ENCODE data around the gene BCDIN3D. TPM values are rescaled to one million over a fixed set of nuclear protein-coding genes. Genes with fewer than 3 reads are reported as not detected.

The BCDIN3D gene
- total RNA-seq, 1 experiment from 2014 or later = 1.6 TPM

GRCh38 chr12:49801141-49802063, 41.5 kb downstream of the BCDIN3D start (continued):
- TF ChIP-seq AFF4 (CRISPR knock-in tag; IDR thresholded peaks at IDR 0.05; ENCODE audit: borderline replicate concordance) (no peak), CTCF (IDR thresholded peaks at IDR 0.05) (no peak), FOXJ3 (CRISPR knock-in tag; IDR thresholded peaks at IDR 0.05; ENCODE audit: borderline replicate concordance) (no peak), E2F4 (CRISPR knock-in tag; IDR thresholded peaks at IDR 0.05; ENCODE audit: borderline replicate concordance, low read depth) (no peak), ZNF396 (CRISPR knock-in tag; IDR thresholded peaks at IDR 0.05; ENCODE audit: borderline replicate concordance) (no peak), RORB (CRISPR knock-in tag; IDR thresholded peaks at IDR 0.05) (no peak), ZNF232 (CRISPR knock-in tag; IDR thresholded peaks at IDR 0.05) (no peak), OVOL2 (CRISPR knock-in tag; IDR thresholded peaks at IDR 0.05; ENCODE audit: borderline replicate concordance) (no peak), HMGA2 (CRISPR knock-in tag; IDR thresholded peaks at IDR 0.05) (no peak), CBFB (CRISPR knock-in tag; IDR thresholded peaks at IDR 0.05; ENCODE audit: low read depth) (no peak), GRHL2 (CRISPR knock-in tag; IDR thresholded peaks at IDR 0.05; ENCODE audit: insufficient replicate concordance, severe bottlenecking) (no peak)
- TF ChIP-seq, protein P1, sequence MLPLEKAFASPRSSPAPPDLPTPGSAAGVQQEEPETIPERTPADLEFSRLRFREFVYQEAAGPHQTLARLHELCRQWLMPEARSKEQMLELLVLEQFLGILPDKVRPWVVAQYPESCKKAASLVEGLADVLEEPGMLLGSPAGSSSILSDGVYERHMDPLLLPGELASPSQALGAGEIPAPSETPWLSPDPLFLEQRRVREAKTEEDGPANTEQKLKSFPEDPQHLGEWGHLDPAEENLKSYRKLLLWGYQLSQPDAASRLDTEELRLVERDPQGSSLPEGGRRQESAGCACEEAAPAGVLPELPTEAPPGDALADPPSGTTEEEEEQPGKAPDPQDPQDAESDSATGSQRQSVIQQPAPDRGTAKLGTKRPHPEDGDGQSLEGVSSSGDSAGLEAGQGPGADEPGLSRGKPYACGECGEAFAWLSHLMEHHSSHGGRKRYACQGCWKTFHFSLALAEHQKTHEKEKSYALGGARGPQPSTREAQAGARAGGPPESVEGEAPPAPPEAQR (CRISPR knock-in tag; IDR thresholded peaks at IDR 0.05) = no peak

DNA sequence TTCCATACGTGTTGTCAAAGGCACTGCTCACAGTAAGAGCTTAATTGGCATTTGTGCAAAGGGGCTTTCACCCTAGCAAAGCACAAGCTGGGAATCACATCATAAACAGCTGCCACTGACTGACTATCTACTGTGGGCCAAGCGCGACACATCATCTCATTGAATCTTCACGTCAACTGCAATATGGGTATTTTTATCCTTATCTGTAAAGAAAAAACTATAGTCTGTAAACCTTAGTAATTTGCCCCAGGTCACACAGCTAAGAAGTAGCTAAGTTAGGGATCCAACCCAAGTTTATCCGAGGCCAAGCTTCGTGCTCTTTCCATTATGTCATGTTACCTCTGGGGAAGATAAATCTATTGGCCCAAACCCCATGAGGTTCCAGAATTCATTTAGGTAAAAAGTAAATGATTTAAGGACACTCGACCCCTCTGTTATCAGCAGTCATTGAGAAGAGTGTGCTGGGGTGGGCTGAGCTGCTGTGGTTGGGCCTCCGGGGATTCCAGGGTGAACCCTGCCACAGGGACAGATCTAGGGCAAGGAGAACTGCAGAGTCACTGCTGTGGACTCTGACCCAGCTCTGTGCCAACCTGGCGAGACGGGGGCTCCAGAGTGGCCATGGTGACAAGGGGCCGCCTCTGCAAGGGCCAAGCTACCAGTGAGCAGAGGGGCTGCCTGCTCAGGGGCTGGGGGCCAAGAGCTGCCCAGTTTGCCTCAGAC, 42.3 kb downstream of the BCDIN3D start:
- H3K4me3 Mint-ChIP-seq = no peak overlapping the region
- TF ChIP-seq, protein P2, sequence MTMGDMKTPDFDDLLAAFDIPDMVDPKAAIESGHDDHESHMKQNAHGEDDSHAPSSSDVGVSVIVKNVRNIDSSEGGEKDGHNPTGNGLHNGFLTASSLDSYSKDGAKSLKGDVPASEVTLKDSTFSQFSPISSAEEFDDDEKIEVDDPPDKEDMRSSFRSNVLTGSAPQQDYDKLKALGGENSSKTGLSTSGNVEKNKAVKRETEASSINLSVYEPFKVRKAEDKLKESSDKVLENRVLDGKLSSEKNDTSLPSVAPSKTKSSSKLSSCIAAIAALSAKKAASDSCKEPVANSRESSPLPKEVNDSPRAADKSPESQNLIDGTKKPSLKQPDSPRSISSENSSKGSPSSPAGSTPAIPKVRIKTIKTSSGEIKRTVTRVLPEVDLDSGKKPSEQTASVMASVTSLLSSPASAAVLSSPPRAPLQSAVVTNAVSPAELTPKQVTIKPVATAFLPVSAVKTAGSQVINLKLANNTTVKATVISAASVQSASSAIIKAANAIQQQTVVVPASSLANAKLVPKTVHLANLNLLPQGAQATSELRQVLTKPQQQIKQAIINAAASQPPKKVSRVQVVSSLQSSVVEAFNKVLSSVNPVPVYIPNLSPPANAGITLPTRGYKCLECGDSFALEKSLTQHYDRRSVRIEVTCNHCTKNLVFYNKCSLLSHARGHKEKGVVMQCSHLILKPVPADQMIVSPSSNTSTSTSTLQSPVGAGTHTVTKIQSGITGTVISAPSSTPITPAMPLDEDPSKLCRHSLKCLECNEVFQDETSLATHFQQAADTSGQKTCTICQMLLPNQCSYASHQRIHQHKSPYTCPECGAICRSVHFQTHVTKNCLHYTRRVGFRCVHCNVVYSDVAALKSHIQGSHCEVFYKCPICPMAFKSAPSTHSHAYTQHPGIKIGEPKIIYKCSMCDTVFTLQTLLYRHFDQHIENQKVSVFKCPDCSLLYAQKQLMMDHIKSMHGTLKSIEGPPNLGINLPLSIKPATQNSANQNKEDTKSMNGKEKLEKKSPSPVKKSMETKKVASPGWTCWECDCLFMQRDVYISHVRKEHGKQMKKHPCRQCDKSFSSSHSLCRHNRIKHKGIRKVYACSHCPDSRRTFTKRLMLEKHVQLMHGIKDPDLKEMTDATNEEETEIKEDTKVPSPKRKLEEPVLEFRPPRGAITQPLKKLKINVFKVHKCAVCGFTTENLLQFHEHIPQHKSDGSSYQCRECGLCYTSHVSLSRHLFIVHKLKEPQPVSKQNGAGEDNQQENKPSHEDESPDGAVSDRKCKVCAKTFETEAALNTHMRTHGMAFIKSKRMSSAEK (CRISPR knock-in tag; IDR thresholded peaks at IDR 0.05; ENCODE audit: borderline replicate concordance) = no peak
- no peak for TF ChIP-seq JAZF1 (CRISPR knock-in tag; IDR thresholded peaks at IDR 0.05)
- no peak for TF ChIP-seq MLX (CRISPR knock-in tag; IDR thresholded peaks at IDR 0.05)
- TF ChIP-seq ESRRA (CRISPR knock-in tag; IDR thresholded peaks at IDR 0.05; ENCODE audit: borderline replicate concordance) = no peak
- no peak for TF ChIP-seq ZNF121 (CRISPR knock-in tag; IDR thresholded peaks at IDR 0.05)
- TF ChIP-seq MXD4 (CRISPR knock-in tag; IDR thresholded peaks at IDR 0.05; ENCODE audit: borderline replicate concordance) = no peak
- no peak for TF ChIP-seq E2F4 (CRISPR knock-in tag; IDR thresholded peaks at IDR 0.05; ENCODE audit: borderline replicate concordance, low read depth)

More for the DNA sequence above, 42.3 kb downstream of the BCDIN3D start:
- Mint-ChIP-seq H3K27me3 (ENCODE audit: low read depth) (no peaks in the 10 kb centered on the region), H3K36me3 (peaks cover 12% of the 10 kb centered on the region), H3K9me3 (no peaks in the 10 kb centered on the region), H3K27ac (no peak overlapping the region; the same call in 1 of the 2 replicates), H3K4me1 (no peaks in the 10 kb centered on the region)
- POLR2A ChIA-PET = no interaction called here
- no peak for ATAC-seq
- CTCF ChIA-PET = interaction anchor here (1.2 to 2.5 kb wide), 5 partner anchors 10 to 167 kb away, joined by 3 to 10 read pairs (median 8); no protein-coding TSS in a partner anchor
- DNase-seq (ENCODE audit: low spot score) = no peak

Data from WTC11 (cell line).